Heart right ventricle (tissue), 16 donors: Measurements from ENCODE around the gene ELAVL1. TPM values are rescaled to one million over a fixed set of nuclear protein-coding genes. Genes with fewer than 3 reads are reported as not detected.

ENCODE experiments used
- ATAC-seq, 8 donors: fragments of 200-7000 bp; cut with Tn5 transposase; one replicate each; pipeline ENCODE4 v1.9.1; 2020; ENCODE audit warnings: mild to moderate bottlenecking in 8 of 8, moderate library complexity in 8 of 8, moderate number of reproducible peaks in 1 of 8
- DNase-seq, 2 donors: peaks; one replicate each; pipeline ENCODE4 v3.0.0-alpha.2; 2020
- H3K27ac ChIP-seq, 10 donors: fragments of 200-600 bp; sonication (generic) in 2 of 10; one replicate each; pipeline versions ENCODE4 v1.5.0 to v1.8.0; 2020 to 2022; ENCODE audit warnings: mild to moderate bottlenecking in 3 of 10
- H3K27me3 ChIP-seq, 7 donors: fragments of 200-600 bp; one replicate each; pipeline ENCODE4 v1.8.0; 2021 to 2022; ENCODE audit warnings: mild to moderate bottlenecking in 2 of 7
- H3K36me3 ChIP-seq, 9 donors: fragments of 200-600 bp; sonication (generic) in 1 of 9; one replicate each; pipeline versions ENCODE4 v1.5.0 to v1.8.0; 2020 to 2022; ENCODE audit warnings: mild to moderate bottlenecking in 2 of 9
- H3K4me1 ChIP-seq, 9 donors: fragments of 200-600 bp; sonication (generic) in 1 of 9; one replicate each; pipeline versions ENCODE4 v1.5.0 to v1.8.0; 2020 to 2022; ENCODE audit warnings: mild to moderate bottlenecking in 4 of 9
- H3K4me3 ChIP-seq, 10 donors: fragments of 200-600 bp; sonication (generic) in 2 of 10; one replicate each; pipeline versions ENCODE4 v1.5.0 to v1.8.0; 2020 to 2022; ENCODE audit warnings: mild to moderate bottlenecking in 7 of 10, moderate library complexity in 2 of 10
- H3K9me3 ChIP-seq, 11 donors: fragments of 200-600 bp in 10 of 11; sonication (generic) in 2 of 11; one replicate each; pipeline versions ENCODE4 v1.5.0 to v1.8.0; 2013 to 2022; ENCODE audit warnings: mild to moderate bottlenecking in 2 of 11, control low read depth in 1 of 11, moderate library complexity in 1 of 11
- WGBS, 2 donors: extraction: QIAGEN DNeasy Blood & Tissue Kit; methylation state at CpG; one replicate each; pipeline ENCODE4 v1.1.7; 2013; ENCODE audit warnings: inconsistent platforms in 1 of 2; 5-methylcytosine and 5-hydroxymethylcytosine counted together
- intact Hi-C, 10 donors: fragments of 100-400 bp; cut with DNase I; formaldehyde crosslinking; loops; one replicate each; pipeline versions ENCODE4 v1.11.1 to v1.14.2; 2022
- polyA plus RNA-seq, 2 donors: library from polyadenylated mRNA; stranded (reverse); fragments of 200-250 nt; gene quantifications; one replicate each; pipeline ENCODE4 v1.2.3, GENCODE V29; 2013
- total RNA-seq, 10 donors: library from RNA; stranded (reverse); fragmentation: NEBNext Ultra II Directional in 3 of 10; extraction: Animal tissue kit (Norgen Biotek cat#: 25700) in 3 of 10; gene quantifications; one replicate each; pipeline versions ENCODE4 v1.2.1 to v1.2.4, GENCODE V29; 2021 to 2023
- TF ChIP-seq, protein P1 (sequence below), 9 donors: fragments of 200-600 bp; sonication (generic) in 2 of 9; IDR thresholded peaks; one replicate each; pipeline versions ENCODE4 v1.5.0 to v1.8.0; 2021 to 2022; ENCODE audit warnings: antibody characterized with exemption in 9 of 9, mild to moderate bottlenecking in 5 of 9, moderate library complexity in 1 of 9
- donor health status: Arrhythmogenic right ventricular cardiomyopathy.
- donor health status: ischemic (EF 13 %, LVEDD 7.1; RV severe dilation, severe dysfunction).
- donor health status: healthy with polysubstance abuse.
- donor health status: DM: no; HTN: yes; CAD: no.
- donor health status: DM: no; HTN: no; CAD: no.
- donor health status: ischemic (EF 25% LVEDD 6.9; RV normal size, moderate dysfunction).
- donor health status: ischemic (EF 25% LVEDD 5.7; RV mildly dilated, moderate dysfunction).
- donor health status: healthy.
- donor health status: DM: yes; HTN: yes; CAD: no.
- donor health status: Ischemic cardiomyopathy.
- donor health status: ischemic (EF 35%, LVEDD 5.7; RV mildly dilated, moderate dysfunction).
- donor health status: nonischemic (EF 11% LVEDD 7.7; RV severe dilation, severe dysfunction).
- donor health status: DM: yes; HTN: yes; CAD: no.
- donor health status: PGD.
- donor health status: ischemic (EF 29% LVEDD 5.4; RV normal size, mild dysfunction).
- donor health status: nonischemic (EF 23%, LVEDD 6.1; RV moderate dilation, normal function).

Gene ELAVL1
- total and polyA plus RNA-seq, 12 donors: 11.6 to 60.1 (median 54.4) TPM

DNA sequence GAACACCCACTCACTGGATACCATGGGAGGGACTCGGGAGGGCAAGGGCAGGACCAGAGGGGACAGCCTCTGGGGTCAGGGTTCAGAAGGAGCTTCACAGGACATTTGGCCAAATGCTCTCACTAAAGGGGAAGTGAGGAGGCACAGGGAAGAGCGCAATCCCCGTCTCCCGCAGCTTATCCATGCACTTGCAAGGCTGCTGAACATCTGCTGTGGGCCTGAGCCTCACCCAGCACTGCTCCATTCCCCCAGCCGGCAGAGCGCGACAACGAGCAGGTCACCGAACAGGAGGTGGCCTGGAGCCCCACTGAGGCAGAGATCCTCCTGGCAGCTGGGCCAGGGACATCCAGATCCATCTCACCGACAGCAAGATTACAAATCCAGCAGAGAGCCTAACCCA lies 23.3 kb downstream of the ELAVL1 start:
- no peaks in the 10 kb centered on the region for H3K9me3 ChIP-seq
- H3K4me1 ChIP-seq: peaks cover 4 to 58% (median 30%) of the 10 kb centered on the region in 9 donors
- H3K27ac ChIP-seq: peak overlapping the region; percentile 31 to 84 (median 63)
- 84 to 85% methylated on average over 10 of the region's 10 CpGs for WGBS, 2 donors
- ATAC-seq: no peak
- peaks cover 0 to 100% (median 34%) of the 10 kb centered on the region in 9 donors for H3K36me3 ChIP-seq
- intact Hi-C loops: no loop called here
- no peak for DNase-seq
- no peaks in the 10 kb centered on the region for H3K27me3 ChIP-seq
- H3K4me3 ChIP-seq: no peak overlapping the region
- TF ChIP-seq, protein P1, sequence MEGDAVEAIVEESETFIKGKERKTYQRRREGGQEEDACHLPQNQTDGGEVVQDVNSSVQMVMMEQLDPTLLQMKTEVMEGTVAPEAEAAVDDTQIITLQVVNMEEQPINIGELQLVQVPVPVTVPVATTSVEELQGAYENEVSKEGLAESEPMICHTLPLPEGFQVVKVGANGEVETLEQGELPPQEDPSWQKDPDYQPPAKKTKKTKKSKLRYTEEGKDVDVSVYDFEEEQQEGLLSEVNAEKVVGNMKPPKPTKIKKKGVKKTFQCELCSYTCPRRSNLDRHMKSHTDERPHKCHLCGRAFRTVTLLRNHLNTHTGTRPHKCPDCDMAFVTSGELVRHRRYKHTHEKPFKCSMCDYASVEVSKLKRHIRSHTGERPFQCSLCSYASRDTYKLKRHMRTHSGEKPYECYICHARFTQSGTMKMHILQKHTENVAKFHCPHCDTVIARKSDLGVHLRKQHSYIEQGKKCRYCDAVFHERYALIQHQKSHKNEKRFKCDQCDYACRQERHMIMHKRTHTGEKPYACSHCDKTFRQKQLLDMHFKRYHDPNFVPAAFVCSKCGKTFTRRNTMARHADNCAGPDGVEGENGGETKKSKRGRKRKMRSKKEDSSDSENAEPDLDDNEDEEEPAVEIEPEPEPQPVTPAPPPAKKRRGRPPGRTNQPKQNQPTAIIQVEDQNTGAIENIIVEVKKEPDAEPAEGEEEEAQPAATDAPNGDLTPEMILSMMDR (IDR thresholded peaks at IDR 0.05): no peak

DNA sequence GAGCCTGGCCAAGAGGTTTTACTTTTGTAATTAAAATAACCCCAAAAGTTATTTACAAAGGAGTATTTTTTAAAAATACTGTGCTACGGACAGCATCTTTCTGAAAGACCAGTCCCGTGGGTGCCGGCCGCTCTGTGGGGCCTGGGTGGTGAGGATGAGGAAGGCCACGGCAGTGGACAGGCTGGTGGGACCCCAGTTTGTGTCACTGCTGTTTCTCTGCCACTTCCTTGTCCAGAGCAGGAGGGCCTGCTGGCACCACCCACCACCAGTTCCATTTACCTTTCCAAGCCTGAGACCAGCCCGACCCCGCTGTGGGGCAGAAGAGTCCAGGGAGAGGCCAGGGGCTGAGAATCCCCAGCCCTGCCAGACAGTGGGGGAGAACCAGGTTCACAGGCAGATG lies 23.8 kb downstream of the ELAVL1 start:
- TF ChIP-seq, protein P1 (IDR thresholded peaks at IDR 0.05): no peak
- 93 to 96% methylated on average over 7 of the region's 7 CpGs for WGBS, 2 donors
- intact Hi-C loops: no loop called here
- no peak for ATAC-seq
- Histone ChIP-seq H3K36me3 (peaks cover 0 to 100% (median 34%) of the 10 kb centered on the region in 9 donors), H3K27ac (peak overlapping the region; percentile 31 to 84 (median 63)), H3K9me3 (no peaks in the 10 kb centered on the region), H3K4me1 (peaks cover 2 to 54% (median 28%) of the 10 kb centered on the region in 9 donors), H3K4me3 (no peak overlapping the region), H3K27me3 (no peaks in the 10 kb centered on the region)
- DNase-seq: no peak

DNA sequence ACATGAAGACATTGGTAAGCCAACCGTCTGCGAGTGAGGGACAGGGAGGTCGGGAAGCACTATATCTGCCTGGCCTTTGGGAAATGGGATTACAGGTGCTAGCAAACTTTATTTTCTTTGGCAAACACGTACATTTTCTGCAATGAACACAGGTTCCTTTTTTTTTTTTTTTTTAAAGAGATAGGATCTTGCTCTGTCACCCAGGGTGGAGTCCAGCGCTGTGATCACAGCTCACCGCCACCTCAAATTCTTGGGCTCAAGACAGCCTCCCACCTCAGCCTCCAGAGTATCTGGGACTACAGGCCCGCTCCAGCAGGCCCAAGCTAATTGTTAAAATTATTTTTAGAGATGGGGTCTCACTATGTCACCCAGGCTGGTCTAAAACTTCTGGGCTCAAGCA lies 24.2 kb downstream of the ELAVL1 start:
- H3K4me3 ChIP-seq: no peak overlapping the region
- H3K36me3 ChIP-seq: peaks cover 0 to 99% (median 34%) of the 10 kb centered on the region in 9 donors
- peak overlapping the region in 3 of 10 donors; percentile 61 to 84 (median 62) for H3K27ac ChIP-seq
- 88 to 90% methylated on average over 7 of the region's 7 CpGs for WGBS, 2 donors
- H3K4me1 ChIP-seq: peaks cover 0 to 49% (median 24%) of the 10 kb centered on the region in 9 donors
- TF ChIP-seq, protein P1 (IDR thresholded peaks at IDR 0.05): no peak
- intact Hi-C loops: no loop called here
- no peaks in the 10 kb centered on the region for H3K9me3 ChIP-seq
- DNase-seq (no peak), ATAC-seq (no peak)
- no peaks in the 10 kb centered on the region for H3K27me3 ChIP-seq

DNA sequence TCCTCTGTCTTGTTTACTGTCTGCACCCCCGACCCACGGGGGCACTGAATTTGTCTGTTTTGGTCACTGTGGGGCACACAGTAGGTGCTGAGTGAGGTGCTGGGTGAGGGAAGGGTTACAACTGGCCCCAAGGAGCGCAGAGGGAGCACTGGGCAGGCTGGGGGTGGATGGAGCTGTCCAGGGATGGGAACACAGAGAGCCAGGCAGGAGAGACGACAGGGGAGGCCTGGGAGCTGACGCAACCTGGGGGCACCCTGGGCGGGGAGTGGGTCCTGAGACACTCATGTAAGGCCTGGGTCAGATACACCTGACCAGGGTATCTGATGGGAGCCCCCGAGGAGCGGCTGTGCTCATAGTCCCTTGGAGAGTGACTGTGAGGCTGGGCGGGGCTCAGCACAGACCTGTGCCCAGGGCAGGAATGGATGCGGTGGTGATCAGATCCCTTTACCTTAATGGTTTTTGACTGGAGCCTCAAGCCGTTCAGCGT lies 24.8 kb downstream of the ELAVL1 start:
- Histone ChIP-seq H3K27me3 (no peaks in the 10 kb centered on the region), H3K9me3 (no peaks in the 10 kb centered on the region), H3K27ac (no peak overlapping the region), H3K4me3 (no peak overlapping the region), H3K4me1 (peaks cover 0 to 48% (median 20%) of the 10 kb centered on the region in 9 donors), H3K36me3 (peaks cover 0 to 96% (median 31%) of the 10 kb centered on the region in 9 donors)
- intact Hi-C loops: no loop called here
- 88 to 93% methylated on average over 12 of the region's 12 CpGs for WGBS, 2 donors
- TF ChIP-seq, protein P1 (IDR thresholded peaks at IDR 0.05): no peak
- no peak for ATAC-seq
- no peak for DNase-seq
